A549 (cell line): ENCODE results near the gene TUT7.

ENCODE experiments used
- CHD2 ChIP-seq: fragments of 150-350 bp; IDR thresholded peaks from 2 replicates; pipeline ENCODE4 v1.6.1; 2014; ENCODE audit warnings: low read length; ENCODE audit not compliant: partially characterized antibody
- CTCF ChIP-seq: fragments of >200 bp; sonication (Bioruptor Twin); formaldehyde crosslinking; IDR thresholded peaks from 3 replicates; pipeline ENCODE4 v1.5.1; 2016
- EP300 ChIP-seq, 2 experiments: fragments of >200 bp; sonication (Bioruptor Twin); formaldehyde crosslinking; IDR thresholded peaks; 2 replicates in 1 of 2; 3 replicates in 1 of 2; pipeline ENCODE4 v1.6.1; 2016 to 2017
- ESRRA ChIP-seq: fragments of 150-350 bp; IDR thresholded peaks from 2 replicates; pipeline ENCODE4 v1.6.1; 2014; ENCODE audit warnings: mild to moderate bottlenecking, low read length, borderline replicate concordance
- FOSL2 ChIP-seq, 2 experiments: fragments of 450-650 bp in 1 of 2; fragments of >200 bp in 1 of 2; sonication (Bioruptor Twin) in 1 of 2; formaldehyde crosslinking; IDR thresholded peaks; 2 replicates each; pipeline versions ENCODE4 v1.5.0 to v1.6.1; 2016 to 2020; ENCODE audit warnings: mild to moderate bottlenecking in 1 of 2, moderate library complexity in 1 of 2
- GATA3 ChIP-seq: IDR thresholded peaks from 2 replicates; pipeline ENCODE4 v1.6.1; 2012; ENCODE audit warnings: borderline replicate concordance
- KDM5A ChIP-seq: fragments of 200-600 bp; sonication (generic); IDR thresholded peaks from 2 replicates; pipeline ENCODE4 v1.6.1; 2016; ENCODE audit warnings: antibody characterized with exemption, mild to moderate bottlenecking
- POLR2A ChIP-seq: IDR thresholded peaks from 2 replicates; pipeline ENCODE4 v1.6.1; 2012; ENCODE audit warnings: mild to moderate bottlenecking, low read length
- TF ChIP-seq, protein P1 (sequence below): IDR thresholded peaks from 2 replicates; pipeline ENCODE4 v1.6.1; 2012
- TF ChIP-seq, protein P2 (sequence below): fragments of 450-650 bp; IDR thresholded peaks from 2 replicates; pipeline ENCODE4 v1.6.1; 2014; ENCODE audit warnings: antibody characterized with exemption
- TF ChIP-seq, protein P3 (sequence below): fragments of 200-600 bp; sonication (generic); IDR thresholded peaks from 2 replicates; pipeline ENCODE4 v1.6.1; 2016; ENCODE audit warnings: antibody characterized with exemption, mild to moderate bottlenecking, moderate library complexity

DNA sequence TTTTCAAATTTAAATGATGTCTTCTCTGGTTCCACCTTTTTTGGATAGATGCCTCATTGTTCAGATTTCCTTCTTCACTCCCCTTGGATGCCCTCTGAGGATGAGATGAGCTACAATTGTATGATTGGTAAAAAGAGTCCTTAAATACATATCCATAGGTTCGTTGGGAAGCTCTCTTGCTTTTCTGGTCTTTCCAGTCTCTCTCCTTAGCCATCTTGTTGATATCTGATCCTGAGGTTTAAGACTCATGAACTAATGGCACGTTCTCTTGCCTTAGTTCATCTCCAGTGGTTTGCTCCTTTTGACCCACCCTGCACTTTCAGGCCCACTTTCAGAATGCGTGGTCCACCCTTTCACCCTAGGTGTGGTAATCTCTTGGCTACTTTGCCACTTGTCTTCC lies 33.2 kb upstream of the TUT7 start:
- no peak for TF ChIP-seq POLR2A
- no peak for TF ChIP-seq CTCF
- TF ChIP-seq, protein P1, sequence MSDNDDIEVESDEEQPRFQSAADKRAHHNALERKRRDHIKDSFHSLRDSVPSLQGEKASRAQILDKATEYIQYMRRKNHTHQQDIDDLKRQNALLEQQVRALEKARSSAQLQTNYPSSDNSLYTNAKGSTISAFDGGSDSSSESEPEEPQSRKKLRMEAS = no peak
- TF ChIP-seq CHD2 = no peak
- TF ChIP-seq, protein P2, sequence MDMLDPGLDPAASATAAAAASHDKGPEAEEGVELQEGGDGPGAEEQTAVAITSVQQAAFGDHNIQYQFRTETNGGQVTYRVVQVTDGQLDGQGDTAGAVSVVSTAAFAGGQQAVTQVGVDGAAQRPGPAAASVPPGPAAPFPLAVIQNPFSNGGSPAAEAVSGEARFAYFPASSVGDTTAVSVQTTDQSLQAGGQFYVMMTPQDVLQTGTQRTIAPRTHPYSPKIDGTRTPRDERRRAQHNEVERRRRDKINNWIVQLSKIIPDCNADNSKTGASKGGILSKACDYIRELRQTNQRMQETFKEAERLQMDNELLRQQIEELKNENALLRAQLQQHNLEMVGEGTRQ = no peak
- TF ChIP-seq FOSL2 (IDR thresholded peaks at IDR 0.05) = no peak
- TF ChIP-seq FOSL2 (CRISPR knock-in tag; IDR thresholded peaks at IDR 0.05) = no peak
- no peak for TF ChIP-seq EP300 (IDR thresholded peaks at IDR 0.05)
- no peak for TF ChIP-seq KDM5A
- TF ChIP-seq, protein P3, sequence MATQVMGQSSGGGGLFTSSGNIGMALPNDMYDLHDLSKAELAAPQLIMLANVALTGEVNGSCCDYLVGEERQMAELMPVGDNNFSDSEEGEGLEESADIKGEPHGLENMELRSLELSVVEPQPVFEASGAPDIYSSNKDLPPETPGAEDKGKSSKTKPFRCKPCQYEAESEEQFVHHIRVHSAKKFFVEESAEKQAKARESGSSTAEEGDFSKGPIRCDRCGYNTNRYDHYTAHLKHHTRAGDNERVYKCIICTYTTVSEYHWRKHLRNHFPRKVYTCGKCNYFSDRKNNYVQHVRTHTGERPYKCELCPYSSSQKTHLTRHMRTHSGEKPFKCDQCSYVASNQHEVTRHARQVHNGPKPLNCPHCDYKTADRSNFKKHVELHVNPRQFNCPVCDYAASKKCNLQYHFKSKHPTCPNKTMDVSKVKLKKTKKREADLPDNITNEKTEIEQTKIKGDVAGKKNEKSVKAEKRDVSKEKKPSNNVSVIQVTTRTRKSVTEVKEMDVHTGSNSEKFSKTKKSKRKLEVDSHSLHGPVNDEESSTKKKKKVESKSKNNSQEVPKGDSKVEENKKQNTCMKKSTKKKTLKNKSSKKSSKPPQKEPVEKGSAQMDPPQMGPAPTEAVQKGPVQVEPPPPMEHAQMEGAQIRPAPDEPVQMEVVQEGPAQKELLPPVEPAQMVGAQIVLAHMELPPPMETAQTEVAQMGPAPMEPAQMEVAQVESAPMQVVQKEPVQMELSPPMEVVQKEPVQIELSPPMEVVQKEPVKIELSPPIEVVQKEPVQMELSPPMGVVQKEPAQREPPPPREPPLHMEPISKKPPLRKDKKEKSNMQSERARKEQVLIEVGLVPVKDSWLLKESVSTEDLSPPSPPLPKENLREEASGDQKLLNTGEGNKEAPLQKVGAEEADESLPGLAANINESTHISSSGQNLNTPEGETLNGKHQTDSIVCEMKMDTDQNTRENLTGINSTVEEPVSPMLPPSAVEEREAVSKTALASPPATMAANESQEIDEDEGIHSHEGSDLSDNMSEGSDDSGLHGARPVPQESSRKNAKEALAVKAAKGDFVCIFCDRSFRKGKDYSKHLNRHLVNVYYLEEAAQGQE = no peak
- no peak for TF ChIP-seq GATA3
- TF ChIP-seq ESRRA = no peak
